HepG2 (cell line): ENCODE results near the gene ZFHX3. TPM values are rescaled to one million over a fixed set of nuclear protein-coding genes. Genes with fewer than 3 reads are reported as not detected.
A peak's percentile ranks its signal among the peaks of the same experiment; 100 is the strongest.

Experiments used
- ELK4 ChIP-seq: sonication (generic); formaldehyde crosslinking; IDR thresholded peaks from 2 replicates; pipeline ENCODE4 v1.9.0; 2021; ENCODE audit warnings: missing genetic modification reagents, borderline replicate concordance
- GFI1 ChIP-seq: sonication (generic); formaldehyde crosslinking; IDR thresholded peaks from 2 replicates; pipeline ENCODE4 v1.5.0; 2020; ENCODE audit warnings: missing genetic modification reagents, mild to moderate bottlenecking, borderline replicate concordance
- HNF1A ChIP-seq, 2 experiments: sonication (generic) in 1 of 2; formaldehyde crosslinking in 1 of 2; IDR thresholded peaks; 2 replicates each; pipeline versions ENCODE4 v1.4.0 to v1.6.1; 2016 to 2020; ENCODE audit warnings: borderline replicate concordance in 1 of 2, low read depth in 1 of 2, mild to moderate bottlenecking in 1 of 2, missing genetic modification reagents in 1 of 2
- HNRNPLL ChIP-seq: fragments of 200-400 bp; formaldehyde crosslinking; IDR thresholded peaks from 2 replicates; pipeline ENCODE4 v1.6.1; 2017; ENCODE audit warnings: mild to moderate bottlenecking, low read depth, low read length; ENCODE audit not compliant: poor library complexity, severe bottlenecking
- ISX ChIP-seq: sonication (generic); formaldehyde crosslinking; conservative IDR thresholded peaks from 2 replicates; pipeline ENCODE4 v1.5.0; 2020; ENCODE audit warnings: missing genetic modification reagents
- NCOR1 ChIP-seq: fragments of 200-600 bp; sonication (generic); IDR thresholded peaks from 2 replicates; pipeline ENCODE4 v1.7.0; 2017; ENCODE audit warnings: antibody characterized with exemption, low read length, borderline replicate concordance
- NKX3-1 ChIP-seq: sonication (generic); formaldehyde crosslinking; IDR thresholded peaks from 2 replicates; pipeline ENCODE4 v1.5.0; 2020; ENCODE audit warnings: missing genetic modification reagents
- NR2F6 ChIP-seq, 2 experiments: IDR thresholded peaks; 2 replicates each; pipeline ENCODE4 v1.6.1; 2016; ENCODE audit warnings: antibody characterized with exemption in 1 of 2, mild to moderate bottlenecking in 1 of 2
- PITX1 ChIP-seq: sonication (generic); formaldehyde crosslinking; IDR thresholded peaks from 2 replicates; pipeline ENCODE4 v1.5.1; 2020; ENCODE audit warnings: mild to moderate bottlenecking, missing genetic modification reagents
- U2AF1 ChIP-seq: fragments of 200-400 bp; formaldehyde crosslinking; optimal IDR thresholded peaks from 2 replicates; pipeline ENCODE3; 2017; ENCODE audit warnings: mild to moderate bottlenecking, low read depth, low read length
- ZBTB1 ChIP-seq: sonication (generic); formaldehyde crosslinking; IDR thresholded peaks from 2 replicates; pipeline ENCODE4 v1.4.0; 2020; ENCODE audit warnings: missing genetic modification reagents, borderline replicate concordance
- ZBTB20 ChIP-seq: sonication (generic); formaldehyde crosslinking; IDR thresholded peaks from 2 replicates; pipeline ENCODE4 v1.8.1; 2023; ENCODE audit warnings: missing genetic modification reagents, low read depth, mild to moderate bottlenecking, borderline replicate concordance
- ZEB1 ChIP-seq: IDR thresholded peaks from 2 replicates; pipeline ENCODE4 v1.6.1; 2012; ENCODE audit warnings: mild to moderate bottlenecking, low read depth, inconsistent platforms; ENCODE audit not compliant: insufficient replicate concordance
- ZFP91 ChIP-seq: sonication (generic); formaldehyde crosslinking; IDR thresholded peaks from 2 replicates; pipeline ENCODE4 v1.9.0; 2022; ENCODE audit warnings: missing genetic modification reagents, mild to moderate bottlenecking, borderline replicate concordance
- ZNF333 ChIP-seq: sonication (generic); formaldehyde crosslinking; IDR thresholded peaks from 2 replicates; pipeline ENCODE4 v1.4.0; 2020; ENCODE audit warnings: mild to moderate bottlenecking, missing genetic modification reagents, borderline replicate concordance
- ZNF34 ChIP-seq: sonication (generic); formaldehyde crosslinking; IDR thresholded peaks from 2 replicates; pipeline ENCODE4 v1.4.0; 2020; ENCODE audit warnings: mild to moderate bottlenecking, missing genetic modification reagents, borderline replicate concordance
- ZNF350 ChIP-seq: sonication (generic); formaldehyde crosslinking; IDR thresholded peaks from 2 replicates; pipeline ENCODE4 v1.4.0; 2020; ENCODE audit warnings: mild to moderate bottlenecking, low read depth, missing genetic modification reagents, borderline replicate concordance
- ZNF720 ChIP-seq: sonication (generic); formaldehyde crosslinking; IDR thresholded peaks from 2 replicates; pipeline ENCODE4 v1.4.0; 2020; ENCODE audit warnings: missing genetic modification reagents
- ZNF777 ChIP-seq: sonication (generic); formaldehyde crosslinking; IDR thresholded peaks from 2 replicates; pipeline ENCODE4 v1.4.0; 2020; ENCODE audit warnings: missing genetic modification reagents
- ZNF841 ChIP-seq: sonication (generic); formaldehyde crosslinking; IDR thresholded peaks from 2 replicates; pipeline ENCODE4 v1.8.1; 2023; ENCODE audit warnings: missing genetic modification reagents, borderline replicate concordance
- ZSCAN31 ChIP-seq: sonication (generic); formaldehyde crosslinking; IDR thresholded peaks from 2 replicates; pipeline ENCODE4 v1.5.0; 2020; ENCODE audit warnings: low read depth, mild to moderate bottlenecking, missing genetic modification reagents
- ZSCAN9 ChIP-seq: IDR thresholded peaks from 2 replicates; pipeline ENCODE4 v1.6.1; 2016; ENCODE audit warnings: borderline replicate concordance
- polyA plus RNA-seq, 8 experiments: library from polyadenylated mRNA; depleted of rRNA in 3 of 8; stranded (reverse) in 7 of 8; unstranded in 1 of 8; fragments of >200 nt; fragmentation: Illumina TruSeq in 4 of 8; extraction: Trizol in 4 of 8; gene quantifications; 2 replicates each; pipeline versions ENCODE4 v1.2.1 to v1.2.3, GENCODE V29; 2011 to 2016; ENCODE audit warnings: low read depth in 4 of 8, missing spikeins in 1 of 8, mixed read lengths in 1 of 8; ENCODE audit not compliant: insufficient read depth in 1 of 8
- total RNA-seq, 5 experiments: library from RNA; depleted of rRNA; stranded (reverse); fragments of >200 nt; fragmentation: Illumina TruSeq; extraction: Trizol; gene quantifications; 2 replicates each; pipeline ENCODE4 v1.2.3, GENCODE V29; 2016; ENCODE audit warnings: low read depth in 1 of 5

Gene ZFHX3
- total and polyA plus RNA-seq, 2 of the 13 experiments (the other 11 are each of a cell fraction or from before 2014, with no cell fraction given): 5.0 to 6.0 TPM

- TF ChIP-seq HNF1A (IDR thresholded peaks at IDR 0.05; ENCODE audit: low read depth) (peak; percentile 63; the same call in 1 of the 2 replicates), HNF1A (CRISPR knock-in tag; IDR thresholded peaks at IDR 0.05; ENCODE audit: borderline replicate concordance) (peak; percentile 92), ELK4 (CRISPR knock-in tag) (no peak), ZNF777 (CRISPR knock-in tag) (0 out of 2 replicates have a peak, but pooled peaks have one; percentile 46), ZNF333 (CRISPR knock-in tag) (no peak), PITX1 (CRISPR knock-in tag) (peak; percentile 13; the same call in 1 of the 2 replicates), NKX3-1 (CRISPR knock-in tag) (peak; percentile 69; the same call in 1 of the 2 replicates), HNRNPLL (no peak), ZNF350 (peak; percentile 69; the same call in 1 of the 2 replicates), NCOR1 (peak; percentile 84; the same call in 1 of the 2 replicates), ZFP91 (CRISPR knock-in tag) (peak; percentile 89), ISX (CRISPR knock-in tag) (peak; percentile 86), ZSCAN31 (CRISPR knock-in tag) (peak; percentile 96), ZEB1 (peak; percentile 95), ZSCAN9 (CRISPR knock-in tag) (peak; percentile 76), GFI1 (CRISPR knock-in tag) (peak; percentile 99), ZNF720 (no peak), NR2F6 (IDR thresholded peaks at IDR 0.05) (peak; percentile 98), NR2F6 (CRISPR knock-in tag; IDR thresholded peaks at IDR 0.05) (peak; percentile 99), ZBTB20 (CRISPR knock-in tag) (no peak), ZNF841 (no peak), U2AF1 (peak; percentile 44), ZBTB1 (no peak), ZNF34 (peak; percentile 85; the same call in 1 of the 2 replicates)
These were observed 122.8 kb downstream of the ZFHX3 start (continued) for GRCh38 chr16:72924927-72925630.
